ENCODE data around the gene GAS7. TPM values are rescaled to one million over a fixed set of nuclear protein-coding genes. Genes with fewer than 3 reads are reported as not detected.

GAS7 gene
- polyA plus RNA-seq, 1 donor (not counting 4 experiments of a cell fraction or from before 2014, with no cell fraction given) = 0.10 TPM

DNA sequence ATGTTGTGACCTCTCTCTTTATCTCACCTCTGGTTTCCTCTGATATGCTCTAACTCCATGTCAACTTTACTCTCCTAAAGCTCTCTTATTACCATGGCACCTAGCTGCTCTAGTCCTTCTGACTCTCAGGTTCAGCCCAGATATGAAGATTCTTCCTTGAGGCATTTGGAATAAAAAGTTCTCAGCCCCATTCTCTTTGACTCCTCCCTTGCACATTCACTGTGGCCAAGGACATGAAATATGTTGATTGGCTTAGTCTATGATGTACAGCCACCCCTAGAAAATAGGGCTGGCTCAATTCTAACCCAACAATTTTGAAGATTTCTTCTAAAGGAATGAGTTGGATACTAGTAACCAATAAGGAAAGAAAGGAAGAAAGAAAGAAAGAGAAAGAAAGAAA, 20.8 kb upstream of the GAS7 start:
- no peak overlapping the region for H3K9ac ChIP-seq (ENCODE audit: control insufficient read depth, extremely low read depth, insufficient read depth, low read length)
- TF ChIP-seq, protein P1, sequence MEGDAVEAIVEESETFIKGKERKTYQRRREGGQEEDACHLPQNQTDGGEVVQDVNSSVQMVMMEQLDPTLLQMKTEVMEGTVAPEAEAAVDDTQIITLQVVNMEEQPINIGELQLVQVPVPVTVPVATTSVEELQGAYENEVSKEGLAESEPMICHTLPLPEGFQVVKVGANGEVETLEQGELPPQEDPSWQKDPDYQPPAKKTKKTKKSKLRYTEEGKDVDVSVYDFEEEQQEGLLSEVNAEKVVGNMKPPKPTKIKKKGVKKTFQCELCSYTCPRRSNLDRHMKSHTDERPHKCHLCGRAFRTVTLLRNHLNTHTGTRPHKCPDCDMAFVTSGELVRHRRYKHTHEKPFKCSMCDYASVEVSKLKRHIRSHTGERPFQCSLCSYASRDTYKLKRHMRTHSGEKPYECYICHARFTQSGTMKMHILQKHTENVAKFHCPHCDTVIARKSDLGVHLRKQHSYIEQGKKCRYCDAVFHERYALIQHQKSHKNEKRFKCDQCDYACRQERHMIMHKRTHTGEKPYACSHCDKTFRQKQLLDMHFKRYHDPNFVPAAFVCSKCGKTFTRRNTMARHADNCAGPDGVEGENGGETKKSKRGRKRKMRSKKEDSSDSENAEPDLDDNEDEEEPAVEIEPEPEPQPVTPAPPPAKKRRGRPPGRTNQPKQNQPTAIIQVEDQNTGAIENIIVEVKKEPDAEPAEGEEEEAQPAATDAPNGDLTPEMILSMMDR (optimal IDR thresholded peaks at IDR 0.05 in 1 of 3, IDR thresholded peaks at IDR 0.05 in 1 of 3, conservative IDR thresholded peaks at IDR 0.05 in 1 of 3; ENCODE audit: extremely low read depth in 1 of 3, insufficient read depth in 2 of 3, low read length in 3 of 3) = no peak
- no peak for TF ChIP-seq EZH2 (IDR thresholded peaks at IDR 0.05; ENCODE audit: low read length)
- no peaks in the 10 kb centered on the region for H4K20me1 ChIP-seq (ENCODE audit: control insufficient read depth, extremely low read depth, insufficient read depth, low read length)
- H3K4me2 ChIP-seq (ENCODE audit: control insufficient read depth, extremely low read depth, insufficient read depth, low read depth, low read length) = no peak overlapping the region
- FAIRE-seq (no peak), DNase-seq (ENCODE audit: low read depth, low spot score) (no peak)
- H3K9me3 ChIP-seq (ENCODE audit: control insufficient read depth, low read depth, low read length) = no peaks in the 10 kb centered on the region
- dilution Hi-C loops (cut with MboI; ENCODE audit: extremely low pct_ligation_motif_present, low sequenced_read_pairs) = no loop called here
- no peaks in the 10 kb centered on the region for H3K4me1 ChIP-seq (ENCODE audit: control insufficient read depth, extremely low read depth, insufficient read depth, low read length)
- no peak overlapping the region for H2AFZ ChIP-seq (ENCODE audit: control insufficient read depth, low read length)
- no peaks in the 10 kb centered on the region for H3K9me1 ChIP-seq (ENCODE audit: control insufficient read depth, extremely low read depth, insufficient read depth, low read length)
- no peaks in the 10 kb centered on the region for H3K79me2 ChIP-seq (ENCODE audit: control insufficient read depth, insufficient read depth, low read length)
- H3K4me3 ChIP-seq (ENCODE audit: control insufficient read depth in 2 of 3, extremely low read depth in 1 of 3, insufficient read depth in 2 of 3, low read depth in 1 of 3, low read length in 3 of 3) = no peak overlapping the region
- no peaks in the 10 kb centered on the region for H3K36me3 ChIP-seq (ENCODE audit: control insufficient read depth in 2 of 2, extremely low read depth in 1 of 2, insufficient read depth in 2 of 2, low read length in 2 of 2)
- H3K27ac ChIP-seq (ENCODE audit: control insufficient read depth, insufficient read depth, low read length) = no peak overlapping the region
- no peaks in the 10 kb centered on the region for H3K27me3 ChIP-seq (ENCODE audit: control insufficient read depth, extremely low read depth, insufficient read depth, low read length)

DNA sequence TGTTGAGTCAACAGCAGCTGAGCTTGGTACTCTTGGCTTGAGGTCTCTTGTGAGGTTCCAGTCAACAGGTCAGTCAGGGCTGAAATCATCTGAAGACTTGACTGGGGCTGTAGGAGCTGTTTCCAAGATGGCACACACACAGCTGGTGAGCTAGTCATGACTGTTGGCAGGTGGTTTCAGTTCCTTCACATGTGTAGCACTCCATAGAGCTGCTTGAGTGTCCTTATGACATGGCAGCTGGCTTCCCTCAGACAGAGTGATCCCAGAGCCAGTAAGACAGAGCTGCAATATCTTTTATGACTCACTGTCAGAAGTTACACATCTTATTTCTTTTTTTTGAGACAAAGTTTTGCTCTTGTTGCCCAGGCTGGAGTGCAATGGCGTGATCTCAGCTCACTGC, 19.5 kb upstream of the GAS7 start:
- dilution Hi-C loops (cut with MboI; ENCODE audit: extremely low pct_ligation_motif_present, low sequenced_read_pairs) = no loop called here
- DNase-seq (ENCODE audit: low read depth, low spot score) = no peak
- no peaks in the 10 kb centered on the region for H3K9me3 ChIP-seq (ENCODE audit: control insufficient read depth, low read depth, low read length)
- TF ChIP-seq EZH2 (IDR thresholded peaks at IDR 0.05; ENCODE audit: low read length) = no peak
- TF ChIP-seq, protein P1 (optimal IDR thresholded peaks at IDR 0.05 in 1 of 3, IDR thresholded peaks at IDR 0.05 in 1 of 3, conservative IDR thresholded peaks at IDR 0.05 in 1 of 3; ENCODE audit: extremely low read depth in 1 of 3, insufficient read depth in 2 of 3, low read length in 3 of 3) = no peak
- no peak overlapping the region for H3K27ac ChIP-seq (ENCODE audit: control insufficient read depth, insufficient read depth, low read length)
- H3K79me2 ChIP-seq (ENCODE audit: control insufficient read depth, insufficient read depth, low read length) = no peaks in the 10 kb centered on the region
- H2AFZ ChIP-seq (ENCODE audit: control insufficient read depth, low read length) = no peak overlapping the region
- no peaks in the 10 kb centered on the region for H3K27me3 ChIP-seq (ENCODE audit: control insufficient read depth, extremely low read depth, insufficient read depth, low read length)
- no peak overlapping the region for H3K4me3 ChIP-seq (ENCODE audit: control insufficient read depth in 2 of 3, extremely low read depth in 1 of 3, insufficient read depth in 2 of 3, low read depth in 1 of 3, low read length in 3 of 3)
- H3K36me3 ChIP-seq (ENCODE audit: control insufficient read depth in 2 of 2, extremely low read depth in 1 of 2, insufficient read depth in 2 of 2, low read length in 2 of 2) = no peaks in the 10 kb centered on the region
- H3K9ac ChIP-seq (ENCODE audit: control insufficient read depth, extremely low read depth, insufficient read depth, low read length) = no peak overlapping the region
- no peak for FAIRE-seq
- H3K4me2 ChIP-seq (ENCODE audit: control insufficient read depth, extremely low read depth, insufficient read depth, low read depth, low read length) = no peak overlapping the region
- no peaks in the 10 kb centered on the region for H3K9me1 ChIP-seq (ENCODE audit: control insufficient read depth, extremely low read depth, insufficient read depth, low read length)
- H3K4me1 ChIP-seq (ENCODE audit: control insufficient read depth, extremely low read depth, insufficient read depth, low read length) = no peaks in the 10 kb centered on the region
- no peaks in the 10 kb centered on the region for H4K20me1 ChIP-seq (ENCODE audit: control insufficient read depth, extremely low read depth, insufficient read depth, low read length)

Data from keratinocyte (primary cell).